NCI-H1105 (cell line): ENCODE results near the gene CA12.
A peak's percentile ranks its signal among the peaks of the same experiment; 100 is the strongest.

Experiments used
- DNase-seq: peaks from one replicate; lab custom pipeline; 2025; lab: John Stamatoyannopoulos, UW

Gene CA12

GRCh38 chr15:63306492-63307073 is 75.1 kb downstream of the CA12 start:
- no peak for DNase-seq

- DNase-seq, result no peak
These were observed 76.4 kb downstream of the CA12 start for GRCh38 chr15:63305260-63305659.

- DNase-seq, result no peak
These were observed 80.6 kb downstream of the CA12 start for GRCh38 chr15:63301088-63301487.

- no peak for DNase-seq
These were observed 81.6 kb downstream of the CA12 start for GRCh38 chr15:63299943-63300575.

- DNase-seq, result peak; percentile 45
These were observed 85.5 kb downstream of the CA12 start for GRCh38 chr15:63296195-63296594.

- DNase-seq, result no peak
These were observed 86.3 kb downstream of the CA12 start for GRCh38 chr15:63295341-63295740.

GRCh38 chr15:63294359-63294758 is 87.3 kb downstream of the CA12 start:
- no peak for DNase-seq

- no peak for DNase-seq
These were observed 88.9 kb downstream of the CA12 start for GRCh38 chr15:63292771-63293170.

- no peak for DNase-seq
These were observed 89.4 kb downstream of the CA12 start for GRCh38 chr15:63292241-63292640.

GRCh38 chr15:63291507-63291906 is 90.1 kb downstream of the CA12 start:
- no peak for DNase-seq

- peak; percentile 48 for DNase-seq
These were observed 92.8 kb downstream of the CA12 start for GRCh38 chr15:63288778-63289378.

GRCh38 chr15:63288342-63288741 is 93.3 kb downstream of the CA12 start:
- DNase-seq, result no peak

- no peak for DNase-seq
These were observed 94.5 kb downstream of the CA12 start for GRCh38 chr15:63287109-63287508.

- no peak for DNase-seq
These were observed 97.3 kb downstream of the CA12 start for GRCh38 chr15:63284335-63284734.

- DNase-seq, result no peak
These were observed 98.5 kb downstream of the CA12 start for GRCh38 chr15:63283126-63283525.

GRCh38 chr15:63277893-63278456 is 103.7 kb downstream of the CA12 start:
- DNase-seq, result no peak

GRCh38 chr15:63277038-63277892 is 104.4 kb downstream of the CA12 start, which contains the start of gene APH1B:
Gene APH1B (plus strand): TSS chr15:63277605. CDS start chr15:63277624, 19 bp downstream.
- peak; percentile 86 for DNase-seq

- no peak for DNase-seq
These were observed 105.2 kb downstream of the CA12 start for GRCh38 chr15:63276342-63277037.

- DNase-seq, result no peak
These were observed 107.2 kb downstream of the CA12 start for GRCh38 chr15:63274427-63274826.
